ENCODE results near the gene NEDD8.

GRCh38 chr14:24179961-24180796, 52.0 kb downstream of the NEDD8 start:
- TF ChIP-seq CTCF (IDR thresholded peaks at IDR 0.05) (no peak), POLR2A (IDR thresholded peaks at IDR 0.05) (no peak)
